NCI-H748 treated with DMSO at 0.1 percent for 48 hours (cell line): ENCODE data around the gene CADM1.
"Not testable (repeated sequence)": the region's sequence is repeated elsewhere in the genome, so short reads cannot be mapped to it uniquely, and the experiment has no call there.

ENCODE experiments used
- DNase-seq: peaks from one replicate; lab custom pipeline; 2025; lab: John Stamatoyannopoulos, UW

Gene CADM1

DNA sequence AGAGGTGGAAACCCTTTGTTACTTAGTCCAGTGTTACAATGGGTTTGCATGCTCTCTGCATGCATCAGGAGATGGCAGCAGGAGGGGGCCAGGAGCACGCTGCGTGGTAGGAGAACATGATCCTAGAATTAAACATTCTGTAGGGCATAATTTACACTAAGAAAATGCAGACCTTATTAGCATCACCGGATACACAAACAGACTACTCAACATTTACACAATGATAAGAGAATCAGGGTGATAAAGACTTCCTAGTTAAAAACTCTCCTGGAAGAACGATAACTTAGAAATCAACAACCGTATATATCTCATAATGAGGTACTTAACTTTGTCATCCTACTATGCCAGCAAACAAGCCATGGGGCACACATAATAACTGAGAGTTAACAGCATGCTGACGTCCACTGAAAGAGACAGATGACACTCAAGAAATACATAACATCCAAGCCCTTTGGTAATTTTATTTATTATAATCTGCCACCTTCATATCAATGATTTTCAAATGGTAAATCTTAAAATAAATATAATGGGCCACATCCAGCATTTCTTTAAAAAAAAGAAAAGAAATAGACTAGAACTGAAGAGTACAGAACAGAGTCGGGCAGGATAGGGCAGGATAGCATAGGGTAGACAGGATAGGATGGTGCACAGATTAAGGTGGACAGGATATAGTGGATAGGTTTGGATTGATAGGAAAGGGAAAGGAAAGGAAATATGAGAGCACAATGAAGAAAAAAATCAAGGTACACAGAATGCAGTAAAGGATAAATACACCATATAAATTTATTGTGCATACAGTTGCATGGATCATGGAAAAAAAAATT, 27.5 kb downstream of the CADM1 start:
- DNase-seq, result peak; percentile 76

DNA sequence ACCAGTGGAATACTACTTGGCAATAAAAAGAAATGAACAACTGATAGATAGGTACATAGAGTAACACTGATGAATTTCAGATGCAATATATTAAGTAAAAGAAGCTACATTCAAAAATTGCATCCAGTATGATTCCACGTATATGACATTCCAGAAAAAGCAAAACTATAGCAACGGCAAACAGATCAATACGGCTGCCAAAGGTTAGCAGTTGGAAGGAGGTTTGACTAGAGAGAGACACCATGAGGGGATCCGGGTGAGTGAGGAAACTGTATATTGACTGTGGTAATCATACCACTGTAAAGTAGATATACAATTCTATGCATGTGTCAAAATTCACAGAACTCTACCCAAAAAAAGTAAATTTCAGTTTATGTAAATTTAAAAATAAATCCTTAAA, 28.7 kb downstream of the CADM1 start:
- DNase-seq, result no peak

DNA sequence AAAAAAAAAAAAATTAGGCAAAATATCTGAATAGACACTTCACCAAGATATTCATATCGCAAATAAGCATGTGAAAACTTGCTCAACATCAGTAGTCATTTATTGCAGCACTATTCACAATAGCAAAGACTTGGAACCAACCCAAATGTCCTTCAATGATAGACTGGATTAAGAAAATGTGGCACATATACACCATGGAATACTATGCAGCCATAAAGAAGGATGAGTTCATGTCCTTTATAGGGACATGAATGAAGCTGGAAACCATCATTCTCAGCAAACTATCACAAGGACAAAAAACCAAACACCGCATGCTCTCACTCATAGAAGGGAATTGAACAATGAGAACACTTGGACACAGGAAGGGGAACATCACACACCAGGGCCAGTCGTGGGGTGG, 29.9 kb downstream of the CADM1 start:
- DNase-seq, result not testable (repeated sequence)

DNA sequence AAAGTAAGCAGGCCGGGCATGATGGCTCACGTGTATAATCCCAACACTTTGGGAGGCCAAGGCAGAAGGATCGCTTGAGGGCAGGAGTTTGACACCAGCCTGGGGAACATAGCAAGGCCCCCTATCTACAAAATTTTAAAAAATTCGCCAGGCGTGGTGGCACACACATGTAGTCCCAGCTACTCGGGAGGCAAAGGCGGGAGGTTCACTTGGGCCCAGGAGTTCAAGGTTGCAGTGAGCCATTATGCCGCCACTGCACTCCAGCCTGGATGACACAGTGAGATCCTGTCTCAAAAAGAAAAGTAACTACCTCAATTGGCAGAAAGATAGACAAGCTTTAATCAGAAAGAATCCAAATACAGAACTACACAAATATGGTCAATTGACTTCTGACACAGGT, 31.0 kb downstream of the CADM1 start:
- DNase-seq, result no peak

DNA sequence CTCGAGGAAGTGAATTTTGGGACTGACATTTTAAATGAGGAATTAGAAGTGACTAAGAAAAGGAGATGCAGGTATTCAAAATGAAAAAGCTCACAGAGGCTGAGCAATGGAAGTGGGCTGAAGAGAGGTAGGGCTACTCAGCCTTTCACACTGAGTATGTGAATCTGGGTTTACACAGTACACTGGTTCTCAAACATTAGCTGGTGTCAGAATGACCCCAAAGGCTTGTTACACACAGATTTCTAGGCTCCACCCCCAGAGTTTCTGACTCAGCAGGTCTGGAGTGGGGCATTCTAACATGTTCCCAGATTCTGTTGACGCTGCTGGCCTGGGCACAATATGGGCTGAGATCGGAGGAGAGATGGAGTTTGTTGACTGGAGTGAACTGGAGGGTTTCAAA, 32.8 kb downstream of the CADM1 start:
- no peak for DNase-seq

DNA sequence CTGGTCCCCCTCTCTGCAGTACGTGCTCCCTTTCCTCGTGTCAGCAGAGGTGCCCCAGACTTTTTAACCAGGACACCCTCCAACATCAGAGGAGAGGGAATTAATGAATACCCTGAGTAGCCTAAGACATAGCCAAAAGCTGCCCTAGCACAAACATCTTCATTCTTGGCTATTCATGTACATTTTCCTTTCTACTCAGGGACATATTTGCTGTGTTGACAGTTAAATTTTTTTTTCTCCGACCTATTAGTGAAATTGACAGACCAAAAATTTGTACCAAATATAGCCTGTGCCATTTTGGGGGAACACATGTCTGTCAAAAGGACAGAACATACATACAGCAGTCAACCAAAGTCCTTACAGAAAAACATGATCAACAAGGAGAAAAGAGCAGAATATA, 33.3 kb downstream of the CADM1 start:
- DNase-seq, result no peak

DNA sequence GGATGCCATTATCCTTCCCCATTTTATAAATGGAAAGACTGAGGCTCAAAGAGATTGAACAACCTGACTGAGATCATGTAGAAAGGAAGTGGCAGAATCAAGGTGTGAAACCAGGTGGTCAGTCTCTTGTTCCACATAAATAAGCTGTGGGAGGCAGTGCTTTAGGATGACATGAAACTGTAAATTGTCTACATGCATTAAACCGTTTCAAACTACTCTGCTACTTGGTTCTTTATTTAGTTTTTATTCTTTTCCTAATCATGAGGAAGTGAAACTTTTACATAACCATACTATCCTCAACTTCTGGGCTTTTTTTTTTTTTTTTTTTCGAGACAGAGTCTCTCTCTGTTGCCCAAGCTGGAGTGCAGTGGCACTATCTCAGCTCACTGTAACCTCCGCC, 34.9 kb downstream of the CADM1 start:
- no peak for DNase-seq

DNA sequence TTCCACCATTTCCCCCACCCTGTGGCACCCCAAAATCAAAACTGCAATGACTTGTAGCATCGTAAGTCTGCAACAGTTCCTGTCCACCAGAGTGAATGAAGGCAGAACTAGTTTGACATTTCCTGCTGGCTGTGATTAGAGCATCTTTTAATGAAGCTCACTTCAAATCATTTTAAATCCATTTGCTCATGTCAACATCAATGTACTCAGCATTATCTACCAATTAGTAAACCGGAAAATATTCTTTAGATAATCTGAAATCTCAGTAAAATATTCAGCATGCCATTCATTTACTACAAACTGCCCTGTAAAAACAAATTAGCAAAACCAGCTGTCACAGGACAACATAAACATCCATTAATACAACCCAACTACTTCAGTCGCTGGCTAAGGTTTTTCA, 38.1 kb downstream of the CADM1 start:
- no peak for DNase-seq

DNA sequence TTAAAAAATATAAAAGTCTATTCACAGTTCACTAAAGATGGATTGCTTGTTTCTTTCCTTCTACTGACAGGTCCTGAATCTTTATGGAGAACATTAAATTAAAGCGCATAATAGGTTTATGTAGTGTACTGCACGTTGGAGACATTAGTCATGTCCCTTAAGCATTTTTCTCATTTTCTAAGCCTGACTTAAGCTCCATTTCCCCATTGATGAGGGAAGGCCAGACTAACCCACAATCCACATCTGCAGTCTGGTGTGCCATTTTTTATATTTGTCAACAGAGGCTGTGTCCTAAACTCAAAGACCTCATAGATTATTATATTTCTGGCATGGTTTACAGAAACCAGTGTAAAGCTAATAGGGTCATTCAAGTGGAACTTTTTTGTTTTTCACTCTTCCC, 39.9 kb downstream of the CADM1 start:
- DNase-seq, result no peak

DNA sequence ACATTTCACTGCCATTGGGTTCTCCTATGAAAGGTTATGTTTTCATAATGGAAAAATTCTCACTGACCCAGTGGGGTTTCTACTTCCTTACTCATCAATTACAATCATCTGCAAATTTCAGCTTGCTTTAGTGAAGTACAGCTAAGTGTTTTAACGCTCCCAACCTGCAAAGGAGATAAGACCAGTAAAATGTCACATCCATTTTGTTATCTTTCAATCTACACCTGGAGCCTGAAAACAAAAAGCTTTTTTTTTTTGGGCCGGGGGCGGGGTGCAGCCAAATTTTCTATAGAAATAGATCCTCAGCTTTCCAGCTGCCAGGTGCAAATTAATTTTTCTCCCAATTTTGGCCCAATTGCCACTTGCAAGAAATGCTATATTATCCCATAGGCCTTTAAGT, 40.6 kb downstream of the CADM1 start:
- DNase-seq, result no peak

DNA sequence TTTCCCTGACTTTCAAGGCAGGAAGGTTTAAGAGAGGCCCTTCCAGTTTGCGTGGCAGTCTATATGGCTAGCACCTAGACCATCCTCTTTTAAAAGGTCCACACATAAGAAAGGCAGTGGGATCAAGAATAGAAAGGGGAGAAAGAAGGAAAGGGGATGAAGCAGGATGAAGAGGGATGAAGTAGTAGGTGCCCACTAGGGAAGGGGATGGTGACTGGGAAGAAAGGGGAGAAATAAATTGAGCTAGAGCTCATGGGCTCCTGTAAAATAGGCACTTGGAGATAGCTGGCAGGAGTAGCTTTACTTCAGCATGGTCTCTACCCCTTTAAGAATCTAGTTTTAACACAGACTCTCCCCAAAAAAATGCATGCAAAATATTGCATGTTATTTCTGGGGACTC, 41.5 kb downstream of the CADM1 start:
- DNase-seq, result no peak

DNA sequence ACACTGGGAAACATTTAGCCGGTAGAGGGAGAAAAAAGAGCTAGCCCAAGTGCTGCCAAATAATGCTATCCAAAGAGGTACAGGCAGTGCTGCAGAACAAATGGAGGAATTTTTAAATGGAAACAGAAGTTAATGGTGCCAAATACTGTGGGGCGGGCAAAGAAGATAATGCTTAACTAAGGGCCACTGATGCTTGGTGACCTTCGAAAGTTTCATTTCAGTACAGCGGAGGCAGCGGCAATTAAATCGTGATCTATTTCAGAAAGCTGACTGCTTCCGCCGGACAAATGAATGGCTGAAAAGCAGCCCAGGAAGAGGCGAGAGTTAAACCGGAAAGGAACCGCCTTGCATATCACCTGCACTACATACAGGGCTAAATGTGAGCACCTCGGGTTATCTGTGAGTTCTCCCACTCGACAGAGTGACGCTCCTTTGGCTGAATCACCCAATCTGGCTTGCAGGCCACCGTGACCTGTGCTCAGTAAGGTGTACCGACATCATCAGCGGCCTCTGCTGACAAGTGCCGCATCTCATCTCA, 42.1 kb downstream of the CADM1 start:
- no peak for DNase-seq

DNA sequence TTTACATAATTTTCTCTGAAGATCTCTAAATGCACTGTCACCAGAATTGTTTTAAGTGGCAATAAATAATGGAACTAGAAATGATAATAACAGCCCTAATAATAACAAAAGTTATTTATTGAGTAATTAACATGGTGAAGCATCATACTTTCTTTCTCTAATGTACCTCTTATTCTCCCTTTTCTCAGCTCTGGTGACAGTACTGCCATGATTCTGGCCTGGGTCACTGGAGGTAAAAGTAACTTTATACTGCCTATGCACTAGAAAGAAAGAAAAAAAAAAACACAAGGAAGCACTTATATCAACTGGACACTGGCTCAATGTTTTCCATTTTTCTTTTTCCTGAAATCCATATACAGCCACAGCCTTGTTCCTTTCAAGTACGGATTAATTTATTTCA, 43.7 kb downstream of the CADM1 start:
- no peak for DNase-seq

DNA sequence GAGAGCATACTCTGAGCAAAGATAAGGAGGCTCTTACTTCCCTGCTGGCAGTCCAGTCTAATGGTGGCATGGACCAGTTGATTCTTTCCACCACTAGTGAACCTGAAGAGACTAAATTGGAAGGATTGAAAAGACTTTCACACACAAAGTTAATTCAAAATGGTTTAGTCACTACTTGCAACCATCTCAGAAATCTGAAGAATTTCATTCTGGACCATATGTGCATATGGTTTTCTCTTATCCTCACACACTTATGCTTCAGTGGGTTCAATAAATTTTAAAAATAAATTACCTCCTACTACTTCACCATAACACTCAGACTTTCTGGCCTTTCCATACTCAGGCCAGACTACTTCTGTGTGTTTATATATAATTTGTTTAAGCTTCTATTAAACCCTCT, 44.7 kb downstream of the CADM1 start:
- DNase-seq, result no peak

DNA sequence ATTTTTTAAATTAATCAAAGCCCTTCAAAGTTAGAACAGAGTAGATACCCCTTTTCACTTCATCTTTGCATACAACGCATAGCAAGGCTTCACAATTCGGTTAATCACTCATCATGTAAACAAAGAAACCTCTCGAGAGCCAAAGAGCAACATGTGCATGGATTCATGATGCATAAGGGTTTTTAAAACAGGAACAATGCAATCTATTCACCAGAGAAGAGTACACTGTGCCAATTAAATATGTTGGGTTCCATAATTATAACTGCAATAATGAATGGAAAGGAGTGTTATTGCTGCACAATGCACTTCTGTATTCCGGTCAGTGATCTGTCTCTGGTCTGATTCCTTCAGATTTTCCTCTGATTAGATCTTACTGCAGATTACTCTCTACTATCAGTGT, 45.3 kb downstream of the CADM1 start:
- DNase-seq, result peak; percentile 24

DNA sequence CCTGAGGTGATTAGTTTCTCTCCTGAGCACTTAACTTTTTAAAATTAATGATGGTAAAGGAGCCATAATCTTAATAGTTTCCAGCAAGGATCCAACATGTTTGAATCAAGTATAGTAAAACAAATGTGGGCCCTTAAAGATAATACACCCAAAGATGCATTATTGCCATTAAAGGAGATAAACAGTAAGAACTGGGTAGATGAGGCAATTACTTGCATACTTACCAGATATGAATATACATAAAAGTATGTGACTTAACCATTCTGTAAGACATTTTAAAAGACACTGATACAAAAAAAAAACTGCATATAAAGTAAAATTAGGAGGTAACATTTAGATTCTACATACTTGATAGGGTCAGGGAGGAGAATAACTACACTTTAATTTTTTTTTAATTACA, 48.2 kb downstream of the CADM1 start:
- DNase-seq, result no peak

DNA sequence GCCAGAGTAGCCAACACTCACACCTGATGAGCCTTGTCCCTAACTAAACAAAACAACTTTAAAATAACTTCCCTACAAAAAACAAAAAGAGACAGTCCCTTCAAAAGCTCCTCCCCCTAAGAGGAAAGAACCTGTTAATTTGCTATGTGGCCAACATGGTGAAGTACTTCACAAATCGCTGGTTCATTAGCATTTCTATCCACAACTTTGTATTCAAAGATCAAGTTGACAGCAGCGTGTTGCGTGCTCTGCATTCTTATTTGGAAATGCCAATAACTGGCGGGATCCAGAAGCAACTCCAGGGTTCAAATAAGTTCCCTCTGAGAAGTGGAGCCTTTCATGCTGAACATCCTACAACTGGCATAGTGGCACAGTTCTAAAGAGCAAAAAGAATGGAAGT, 48.6 kb downstream of the CADM1 start:
- no peak for DNase-seq

DNA sequence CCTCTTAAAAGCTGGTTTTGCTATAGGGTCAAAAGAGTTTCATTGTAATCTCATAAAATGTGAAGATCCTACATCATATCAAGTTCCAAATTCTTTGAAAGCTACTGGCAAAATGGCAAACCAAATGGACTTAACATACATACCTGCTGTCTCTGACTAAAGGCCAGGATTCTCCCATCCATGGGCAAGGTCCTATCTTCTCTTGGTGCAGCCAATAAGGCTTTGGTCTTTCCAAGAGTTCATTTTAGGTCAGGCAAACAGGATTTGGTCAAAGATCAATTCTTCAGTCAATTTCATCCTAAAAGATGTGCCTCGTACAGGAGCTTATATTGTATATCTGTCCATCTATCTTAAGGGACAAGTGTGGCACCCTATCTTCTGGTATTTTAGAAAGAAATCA, 49.7 kb downstream of the CADM1 start:
- DNase-seq, result no peak

DNA sequence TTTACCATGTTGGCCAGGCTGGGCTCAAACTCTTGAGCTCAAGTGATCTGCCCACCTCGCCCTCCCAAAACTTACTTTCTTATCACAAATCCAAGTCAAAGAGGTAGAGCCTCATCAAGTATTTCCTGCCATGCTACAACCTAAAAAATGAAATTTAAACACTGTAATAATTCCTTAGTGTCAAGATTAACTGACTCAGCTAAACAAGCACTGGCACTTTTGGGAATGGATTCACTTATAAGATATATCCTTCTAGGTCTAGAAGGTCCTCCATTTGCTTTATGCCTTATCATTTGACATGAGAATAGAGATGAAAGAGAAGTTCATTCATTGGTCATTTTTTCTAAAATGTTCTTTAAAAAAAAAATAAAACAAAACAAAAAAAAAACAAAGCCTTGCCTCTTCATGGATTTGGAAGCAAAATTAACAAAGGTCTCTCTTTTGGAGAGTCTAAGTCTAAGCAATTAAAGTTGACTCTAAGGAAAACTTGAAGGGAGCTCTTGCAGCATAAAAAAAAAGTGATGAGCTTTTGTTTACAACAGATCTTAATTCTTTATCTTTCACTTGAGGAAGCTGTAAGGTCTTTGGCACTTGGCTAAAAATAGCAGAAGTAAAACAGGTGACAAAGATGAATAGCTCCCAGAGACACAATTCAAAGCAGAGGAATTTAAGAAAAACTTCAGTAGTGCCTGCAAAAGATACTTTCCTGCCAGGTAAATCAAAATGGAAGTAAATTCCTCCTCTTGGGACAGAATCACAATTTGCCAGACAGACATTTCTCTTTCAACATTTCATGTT, 50.3 kb downstream of the CADM1 start:
- no peak for DNase-seq

DNA sequence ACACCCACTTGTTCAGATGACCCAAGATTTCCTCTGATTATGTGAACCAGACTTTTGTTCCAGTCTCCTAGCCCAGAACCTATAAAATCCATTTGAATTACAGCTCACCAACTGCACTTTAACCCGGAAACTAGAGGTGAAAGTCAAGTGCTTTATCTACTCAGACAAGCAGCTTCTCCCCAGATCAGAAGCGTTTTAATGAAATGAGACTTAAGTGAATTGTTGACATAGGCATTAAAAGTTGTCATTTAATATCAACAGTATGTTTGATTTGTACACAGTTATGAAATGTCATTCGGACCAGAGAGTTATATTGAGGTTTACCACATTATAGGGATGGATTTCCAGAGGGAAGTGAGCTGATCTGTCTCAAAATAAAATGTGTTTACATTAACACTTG, 52.0 kb downstream of the CADM1 start:
- no peak for DNase-seq

DNA sequence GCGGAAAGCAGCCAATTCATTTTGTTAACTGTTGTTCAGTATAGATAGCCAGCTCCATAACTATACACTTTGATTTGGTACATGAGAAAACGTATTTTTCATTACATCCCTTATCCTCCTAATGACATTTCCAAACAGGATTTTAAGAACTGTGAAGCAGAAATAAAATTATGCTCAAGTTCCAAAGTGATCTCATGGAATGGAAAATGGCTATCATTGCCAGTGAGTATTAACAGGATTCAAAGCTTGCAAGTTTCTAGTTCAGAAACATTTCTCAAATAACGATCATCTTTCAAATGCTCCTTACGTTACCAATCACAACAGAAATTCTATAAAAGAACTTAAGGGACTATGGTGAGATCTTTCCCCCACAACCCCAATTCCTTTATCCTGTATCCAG, 53.7 kb downstream of the CADM1 start:
- DNase-seq, result no peak

DNA sequence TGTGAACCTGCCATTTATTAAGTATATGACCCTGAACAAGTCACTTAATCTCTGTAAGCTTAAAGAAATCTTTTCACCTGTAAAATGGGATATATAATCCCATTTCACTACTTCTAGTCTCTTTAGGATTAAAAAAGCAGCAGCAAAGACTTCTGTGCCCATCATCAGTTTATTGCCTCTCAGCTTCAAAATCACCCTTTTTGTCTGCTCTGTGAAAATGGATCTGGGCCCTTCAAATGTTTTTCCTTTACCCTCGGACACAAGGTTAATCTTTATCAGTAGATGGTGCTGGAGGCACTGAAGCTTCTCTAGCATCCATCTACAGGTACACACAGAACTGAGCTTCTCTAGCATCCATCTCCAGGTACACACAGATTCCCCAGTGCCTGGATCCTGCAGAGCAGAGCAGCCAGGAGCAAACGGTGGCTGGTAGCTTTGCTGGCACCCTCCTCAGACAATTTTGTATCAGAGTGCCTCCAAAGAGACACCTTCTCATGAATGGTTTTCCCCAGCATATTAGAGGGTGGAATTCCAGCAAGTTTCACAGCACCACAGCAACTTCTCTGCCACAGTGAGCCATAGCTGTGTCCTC, 56.8 kb downstream of the CADM1 start:
- no peak for DNase-seq

DNA sequence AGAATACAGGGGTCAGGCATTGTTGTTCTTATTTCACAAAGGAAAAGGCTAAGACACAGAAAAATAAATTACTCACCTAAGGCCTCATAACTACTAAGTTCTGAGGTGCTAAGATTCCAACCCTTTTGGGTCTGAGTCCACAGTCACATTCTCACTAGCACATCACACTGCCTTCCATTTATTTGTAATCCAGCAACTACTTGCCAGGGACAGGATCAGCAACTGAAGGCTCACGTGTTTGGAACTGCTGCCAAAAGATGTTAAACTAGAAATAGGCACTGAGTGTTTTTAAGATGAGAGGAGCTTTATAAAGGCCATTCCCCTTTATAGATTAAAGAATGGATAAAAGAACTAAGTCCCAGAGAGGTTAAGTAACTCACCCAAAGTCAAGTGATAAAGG, 58.0 kb downstream of the CADM1 start:
- no peak for DNase-seq
